Endothelial cell of umbilical vein (primary cell): ENCODE results near the gene OASL.

Source experiments
- CTCF ChIP-seq, 2 donors: IDR thresholded peaks; 1 replicate in 1 of 2; 2 replicates in 1 of 2; pipeline ENCODE4 v1.5.1; 2011; ENCODE audit warnings: low read length in 2 of 2, mild to moderate bottlenecking in 2 of 2, moderate library complexity in 2 of 2, control low read depth in 1 of 2, inconsistent platforms in 1 of 2, low read depth in 1 of 2; ENCODE audit not compliant: insufficient read depth in 1 of 2; ENCODE audit errors: extremely low read depth in 1 of 2
- EZH2 ChIP-seq: IDR thresholded peaks from 2 replicates; pipeline ENCODE4 v1.6.1; 2012; ENCODE audit warnings: borderline replicate concordance, low read depth, mild to moderate bottlenecking, moderate library complexity, low read length, inconsistent platforms; ENCODE audit not compliant: severe bottlenecking
- JUN ChIP-seq: IDR thresholded peaks from 2 replicates; pipeline ENCODE4 v1.6.1; 2011; ENCODE audit warnings: borderline replicate concordance, low read depth; ENCODE audit not compliant: insufficient read length, insufficient read depth
- MAX ChIP-seq: IDR thresholded peaks from 2 replicates; pipeline ENCODE4 v1.6.1; 2011; ENCODE audit not compliant: insufficient read depth, insufficient read length
- MYC ChIP-seq: IDR thresholded peaks from one replicate; pipeline ENCODE4 v1.6.1; 2011; ENCODE audit warnings: mild to moderate bottlenecking, low read depth, low read length
- POLR2A ChIP-seq: IDR thresholded peaks from 2 replicates; pipeline ENCODE4 v1.6.1; 2012; ENCODE audit warnings: low read depth, mild to moderate bottlenecking, control low read depth, low read length
- POLR2AphosphoS5 ChIP-seq: IDR thresholded peaks from 2 replicates; pipeline ENCODE4 v1.6.1; 2012; ENCODE audit warnings: low read depth, mild to moderate bottlenecking, control low read depth, low read length, moderate library complexity; ENCODE audit not compliant: insufficient read depth

GRCh38 chr12:121022713-121023112, 16.3 kb downstream of the OASL start:
- TF ChIP-seq EZH2 (no peak), CTCF (IDR thresholded peaks at IDR 0.05; ENCODE audit: extremely low read depth in 1 of 2, insufficient read depth in 1 of 2, low read depth in 1 of 2, low read length in 2 of 2) (no peak), POLR2A (no peak), POLR2AphosphoS5 (no peak), MAX (no peak), JUN (no peak), MYC (no peak)
